Stimulated activated CD4-positive, alpha-beta T cell treated with anti-CD3 and anti-CD28 coated beads, Interleukin-1b, Interleukin-23, amount 100 ng/mL, for 4 hours (primary cell): Measurements from ENCODE around the gene CCDC197.

Source experiments
- DNase-seq, 2 donors: peaks; one replicate each; pipeline ENCODE4 v3.0.0-alpha.2; 2020; ENCODE audit warnings: low read depth in 2 of 2

Gene CCDC197

DNA sequence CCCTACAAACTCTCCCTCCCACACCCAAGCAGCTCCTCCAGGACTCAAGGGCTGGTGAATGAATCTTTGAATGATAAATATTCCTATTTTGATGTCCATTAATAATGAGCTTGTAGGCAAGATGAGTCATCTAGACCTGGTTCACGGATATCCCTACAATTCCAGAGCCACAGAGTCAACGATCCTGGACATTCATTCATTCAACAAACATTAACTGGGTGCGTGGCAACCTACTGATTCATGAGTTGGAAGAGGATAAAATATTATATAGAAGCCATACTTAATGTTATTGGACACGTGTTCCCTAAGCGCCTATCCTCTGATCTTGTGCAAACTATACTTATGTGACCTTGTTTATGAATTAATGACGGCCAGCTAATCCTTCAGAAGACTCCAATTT, 28.6 kb downstream of the CCDC197 start:
- no peak for DNase-seq

- DNase-seq: peak; percentile 93
Observed at GRCh38 chr14:94026173-94026888, 29.2 kb downstream of the CCDC197 start, which contains the start of gene OTUB2. TSS of gene OTUB2 (plus strand) at chr14:94026340. CDS start at chr14:94026538, 198 bp downstream.

DNA sequence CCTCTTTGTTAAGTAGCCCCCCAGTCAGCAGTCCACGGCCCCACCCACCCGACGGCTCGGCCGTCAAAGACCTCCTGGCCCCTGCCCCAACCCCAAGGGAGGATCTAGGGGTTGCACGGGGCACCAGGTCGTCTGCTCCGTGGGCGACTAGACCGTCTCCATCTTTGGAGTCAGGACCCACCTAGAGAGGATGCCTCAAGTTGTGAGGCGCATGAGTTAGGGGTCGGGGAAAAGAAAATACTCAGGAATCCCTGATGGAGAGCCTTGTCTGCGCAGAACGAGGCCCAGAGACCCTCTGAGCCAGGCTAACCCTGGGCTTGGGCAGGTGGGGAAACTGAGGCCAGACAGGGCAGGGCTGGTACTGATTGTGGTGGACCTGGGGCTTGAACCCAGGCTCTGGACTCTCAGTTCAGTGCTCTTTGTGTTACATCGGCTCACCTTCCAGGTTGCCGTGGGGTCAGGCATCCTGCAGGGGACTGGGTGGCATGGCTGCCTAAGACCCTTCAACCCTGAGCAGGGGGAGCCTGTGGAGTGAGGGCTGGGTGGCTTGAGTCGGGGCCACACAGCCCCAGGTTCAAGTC, 29.9 kb downstream of the CCDC197 start:
- DNase-seq: no peak

DNA sequence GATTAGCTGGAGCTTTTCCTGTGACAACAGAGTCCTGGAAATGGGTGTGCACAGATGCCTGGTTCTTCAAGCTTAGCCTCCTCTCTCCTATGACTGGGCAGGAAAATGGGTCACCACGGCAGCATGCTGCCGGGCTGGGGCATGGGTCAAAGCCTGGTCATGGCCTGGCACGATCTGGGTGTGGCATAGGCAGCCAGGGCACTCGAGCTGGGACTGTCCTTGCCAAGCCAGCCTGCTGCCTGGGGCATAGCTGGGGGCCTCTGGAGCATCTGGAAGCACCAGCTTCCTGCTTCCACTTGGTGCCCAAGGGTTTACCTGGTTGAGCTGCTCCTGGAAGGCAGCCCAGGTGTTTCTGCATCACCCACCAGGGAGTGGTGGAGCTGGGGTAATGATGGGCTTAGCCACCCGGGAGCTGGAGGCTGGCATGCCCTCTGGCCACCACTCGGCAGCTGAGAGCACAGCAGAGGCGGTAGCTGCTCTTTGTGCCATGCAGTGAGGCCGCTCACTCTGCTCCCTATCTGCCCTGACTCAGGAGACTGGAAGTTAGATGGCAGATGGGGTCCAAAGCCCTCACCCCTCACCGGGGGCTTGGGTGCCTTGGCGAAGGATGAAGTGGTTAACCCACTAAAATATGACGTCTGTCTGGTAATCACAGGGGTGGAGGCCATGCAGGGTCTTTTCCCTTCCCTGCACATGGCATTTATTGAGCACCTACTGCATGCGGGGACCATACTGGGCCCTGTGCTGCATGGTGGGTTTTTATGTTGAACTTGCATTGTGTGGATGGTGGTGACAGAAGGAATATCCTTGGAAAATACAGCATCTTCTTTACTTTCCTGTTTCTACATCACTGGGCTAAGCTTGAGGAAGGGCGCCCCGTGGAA, 30.7 kb downstream of the CCDC197 start:
- no peak for DNase-seq

DNA sequence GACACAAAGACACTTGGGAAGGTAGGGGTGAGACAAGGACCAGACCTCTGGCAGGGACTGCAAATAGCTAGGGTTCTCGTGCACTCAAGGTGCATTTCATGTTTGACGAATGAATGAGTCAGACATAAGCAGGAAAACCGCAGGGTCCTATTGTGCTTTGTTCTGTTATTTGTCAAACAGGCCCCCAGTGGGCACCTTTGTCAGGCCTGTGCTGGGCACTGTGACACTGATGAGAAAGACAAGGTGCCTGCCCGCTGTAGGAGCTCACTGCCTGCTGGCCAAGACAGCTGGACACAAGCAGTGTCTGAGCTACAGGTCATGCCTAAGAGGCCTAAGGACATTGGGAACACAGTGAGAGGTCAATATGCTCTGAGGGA, 31.3 kb downstream of the CCDC197 start:
- peak in 1 of 2 donors; percentile 15 for DNase-seq

GRCh38 chr14:94029265-94029664, 32.2 kb downstream of the CCDC197 start:
- no peak for DNase-seq

DNA sequence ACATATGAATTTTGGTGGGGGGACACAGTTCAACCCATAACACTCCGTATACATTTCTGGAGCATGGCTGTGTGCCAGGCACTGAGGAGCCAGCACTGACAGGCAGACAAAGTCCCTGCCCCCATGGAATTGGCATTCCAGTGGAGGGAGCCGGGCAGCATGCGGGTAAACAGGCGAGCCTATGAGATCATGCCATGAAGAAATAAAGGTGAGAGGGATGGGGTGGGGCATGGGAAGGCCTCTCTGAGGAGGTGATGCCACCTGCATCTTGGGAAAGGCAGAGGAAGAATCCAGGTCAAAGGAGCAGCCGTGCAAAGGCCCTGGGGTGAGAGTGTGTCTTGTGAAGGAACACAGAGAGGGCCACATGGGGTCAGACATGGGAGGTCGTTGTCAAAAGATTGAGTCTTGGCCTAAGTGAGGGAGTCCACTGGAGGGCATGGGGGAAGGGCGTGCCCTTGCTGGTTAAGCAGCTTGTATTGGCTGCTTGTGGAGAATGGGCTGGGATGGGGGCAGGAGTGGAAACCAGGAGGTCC, 32.6 kb downstream of the CCDC197 start:
- DNase-seq: no peak

GRCh38 chr14:94030571-94030970, 33.5 kb downstream of the CCDC197 start:
- DNase-seq: no peak

GRCh38 chr14:94031161-94031882, 34.2 kb downstream of the CCDC197 start:
- DNase-seq: no peak

DNA sequence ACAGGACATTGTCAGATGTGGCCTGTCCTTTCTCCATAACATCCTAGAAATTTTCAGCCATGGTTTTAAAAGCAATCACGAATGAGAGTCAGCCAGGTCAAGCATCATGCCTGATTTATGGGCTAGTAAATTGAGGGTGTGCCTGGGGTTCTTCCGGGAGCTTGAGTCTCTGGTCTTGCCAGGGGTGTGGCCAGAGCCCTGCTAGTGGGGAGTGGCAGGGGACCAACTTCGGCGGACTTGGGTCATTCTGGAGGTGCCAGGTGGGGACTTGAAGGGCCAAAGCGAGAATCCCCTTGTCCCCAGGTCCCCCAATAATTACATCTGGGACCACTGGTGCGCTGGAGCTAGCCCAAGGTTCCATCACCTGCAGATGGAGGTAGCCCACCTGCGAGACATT, 34.8 kb downstream of the CCDC197 start:
- no peak for DNase-seq

GRCh38 chr14:94034886-94035285, 37.8 kb downstream of the CCDC197 start:
- DNase-seq: no peak

DNA sequence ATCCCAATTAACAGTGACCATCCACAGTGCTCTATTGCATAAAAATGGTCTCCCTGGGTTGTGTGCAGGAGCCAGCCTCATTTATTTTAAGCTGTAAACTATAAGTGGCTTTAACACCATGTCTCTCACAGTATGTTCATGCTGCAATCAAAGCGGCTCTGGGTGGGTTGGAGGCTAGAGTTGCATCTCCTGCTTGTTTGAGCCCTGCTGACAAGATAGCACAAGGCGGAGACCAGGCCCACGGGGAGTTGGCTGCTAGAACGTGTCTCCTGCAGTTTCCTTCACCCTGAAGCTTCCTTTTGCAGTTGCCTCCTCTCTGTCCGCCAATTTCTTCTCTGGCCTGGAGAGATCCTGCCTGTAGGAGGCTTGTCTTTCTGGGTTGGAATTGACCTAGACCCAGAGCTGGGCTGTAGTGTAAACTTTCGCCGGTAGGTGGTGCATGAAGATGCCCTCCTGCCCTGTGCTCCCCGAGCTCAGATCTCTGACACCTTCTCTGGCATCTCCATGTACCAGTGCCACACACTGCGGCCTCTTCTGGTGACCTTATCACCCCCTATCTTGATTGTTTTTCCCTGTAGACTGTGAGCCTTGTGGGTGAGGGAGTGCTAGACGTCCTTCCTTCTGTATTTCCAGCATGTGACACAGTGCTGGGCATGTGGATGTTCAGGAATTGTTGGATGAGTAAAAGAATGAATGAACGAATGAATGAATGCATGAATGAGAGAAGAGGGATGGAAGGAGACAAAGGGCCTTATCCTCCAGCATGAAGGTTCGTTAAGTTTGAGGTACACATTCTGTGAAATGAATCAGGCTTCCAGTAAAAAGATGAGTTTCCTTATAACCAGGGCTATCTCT, 39.4 kb downstream of the CCDC197 start:
- peak; percentile 68 to 71 for DNase-seq

DNA sequence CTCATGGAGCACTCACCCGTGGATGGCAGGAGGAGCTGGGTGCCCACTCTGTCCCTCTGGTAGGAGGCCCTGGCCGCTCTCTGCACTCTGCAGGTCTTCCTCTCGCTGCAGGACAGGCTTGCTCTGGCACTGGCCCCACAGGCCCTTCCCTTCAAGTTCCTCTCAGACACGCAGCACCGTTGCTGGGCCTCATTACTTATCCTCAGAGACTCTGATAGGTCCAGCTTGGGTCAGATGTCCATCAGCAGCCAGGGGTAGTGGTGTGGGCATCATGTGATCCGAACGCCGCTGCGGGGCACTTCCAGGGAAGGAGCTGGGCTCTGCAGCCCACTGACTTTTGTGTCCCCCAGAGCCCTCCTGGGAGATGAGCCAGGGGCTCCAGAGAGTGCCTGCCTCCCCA, 40.9 kb downstream of the CCDC197 start:
- DNase-seq: no peak

DNA sequence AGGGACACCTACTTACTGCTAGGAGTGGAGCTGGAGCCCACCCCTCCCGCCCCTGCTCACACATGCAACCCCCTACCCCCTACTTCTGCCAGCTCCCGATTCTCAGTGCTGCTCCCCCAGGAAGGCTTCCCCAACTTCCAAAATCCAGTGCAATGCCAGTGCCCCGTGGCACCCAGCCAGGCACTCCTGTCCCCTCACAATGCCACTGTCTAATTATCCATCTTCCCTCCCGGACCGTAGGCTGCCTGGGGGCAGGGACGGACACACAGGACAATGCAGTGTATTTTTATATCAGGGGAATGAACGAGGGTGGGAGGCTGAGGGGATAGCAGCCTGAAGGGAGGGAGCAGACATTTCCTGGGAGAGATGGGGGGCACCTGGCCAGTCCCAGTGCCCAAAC, 41.4 kb downstream of the CCDC197 start:
- no peak for DNase-seq

- no peak for DNase-seq
Observed at GRCh38 chr14:94038921-94039629, 42.0 kb downstream of the CCDC197 start.

DNA sequence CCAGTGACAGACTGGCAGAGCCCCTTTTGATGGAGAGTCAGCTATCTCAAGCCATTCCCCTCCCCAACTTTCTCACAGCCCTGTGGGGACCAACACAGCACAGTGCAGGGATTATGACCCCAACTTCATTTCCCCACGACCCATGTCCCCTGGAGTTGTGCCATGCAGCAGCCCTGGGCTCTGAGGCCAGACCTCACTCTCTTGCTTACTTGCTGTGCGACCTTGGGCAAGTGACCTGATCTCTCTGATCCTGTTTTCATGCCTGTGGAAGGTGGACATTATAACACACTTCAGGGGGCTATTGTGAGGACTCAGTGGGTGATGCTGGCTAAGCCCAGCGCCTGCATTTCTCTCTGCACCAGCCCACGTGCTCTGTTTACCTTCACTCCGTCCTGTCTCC, 43.1 kb downstream of the CCDC197 start:
- DNase-seq: no peak

DNA sequence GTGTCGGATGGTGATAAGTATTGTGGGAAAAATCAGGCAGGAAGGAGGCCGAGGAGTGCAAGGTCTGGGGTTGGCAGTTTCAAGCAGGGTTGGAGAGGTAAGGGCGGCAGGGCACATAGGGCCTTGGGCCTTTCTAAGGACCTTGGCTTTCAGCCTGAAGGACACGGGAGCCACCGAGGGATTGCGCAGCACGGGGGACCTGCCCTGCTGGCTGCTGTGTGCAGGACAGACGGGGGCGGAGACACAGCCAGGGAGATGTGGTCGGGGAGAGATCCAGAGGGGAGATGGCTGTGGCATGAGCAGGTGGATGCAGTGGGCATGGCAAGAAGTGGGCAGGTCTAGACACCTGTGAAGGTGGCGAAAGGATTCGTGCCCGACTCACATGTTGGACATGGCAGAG, 43.7 kb downstream of the CCDC197 start:
- no peak for DNase-seq

DNA sequence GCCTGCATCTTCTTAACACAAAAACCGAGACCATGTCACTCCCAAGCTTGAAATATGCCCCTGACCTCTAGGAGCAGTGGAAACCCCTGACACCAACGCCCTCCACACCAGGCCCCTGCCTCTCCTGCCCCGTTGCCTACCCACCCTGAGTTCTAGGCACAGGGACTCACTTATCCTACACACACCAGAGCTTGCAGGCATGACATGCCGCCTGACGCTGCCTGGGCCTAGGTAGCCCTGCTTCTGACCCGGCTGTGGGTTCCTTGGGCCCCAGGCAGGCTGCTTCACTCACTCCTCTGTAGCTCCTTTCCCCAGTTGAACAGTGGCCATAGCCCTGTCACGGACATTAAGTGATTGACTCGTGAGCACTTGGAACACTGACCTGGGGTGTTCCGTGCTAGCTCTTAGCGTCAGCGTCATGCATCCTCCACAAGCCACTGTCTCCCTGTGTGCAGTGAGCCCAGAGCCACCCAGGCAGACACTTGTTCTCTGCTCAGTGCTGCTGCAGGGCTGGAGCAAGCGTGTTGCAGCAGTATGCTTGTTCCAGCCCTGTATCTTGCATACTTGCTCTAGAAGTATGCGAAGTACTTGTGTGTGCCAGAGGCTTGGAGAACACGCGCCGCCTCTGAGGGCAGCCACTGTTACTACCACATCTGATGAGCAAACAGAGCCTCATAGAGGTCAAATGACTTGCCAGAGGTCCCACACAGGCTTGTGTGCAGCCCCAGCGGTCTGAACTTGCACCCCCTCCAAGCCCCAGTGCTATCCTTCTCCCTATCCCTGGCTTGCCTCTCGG, 44.6 kb downstream of the CCDC197 start:
- DNase-seq: no peak

GRCh38 chr14:94042433-94043091, 45.5 kb downstream of the CCDC197 start:
- DNase-seq: no peak
